Right lobe of liver (tissue), 6 donors: Measurements from ENCODE around the gene SLAIN1. TPM values are rescaled to one million over a fixed set of nuclear protein-coding genes. Genes with fewer than 3 reads are reported as not detected.

Source experiments
- ATAC-seq, 4 donors: fragments of 200-7000 bp; cut with Tn5 transposase; one replicate each; pipeline ENCODE4 v1.9.1; 2020; ENCODE audit warnings: mild to moderate bottlenecking in 4 of 4, moderate library complexity in 4 of 4
- DNase-seq, 3 donors: peaks; one replicate each; pipeline ENCODE4 v3.0.0-alpha.2; 2020
- H3K27ac ChIP-seq, 3 donors: fragments of 200-600 bp; one replicate each; pipeline ENCODE4 v1.8.0; 2022
- H3K27me3 ChIP-seq, 2 donors: fragments of 200-600 bp; one replicate each; pipeline ENCODE4 v1.8.0; 2022
- H3K36me3 ChIP-seq, 4 donors: fragments of 200-600 bp; sonication (generic) in 1 of 4; one replicate each; pipeline versions ENCODE4 v1.5.1 to v1.8.0; 2017 to 2022; ENCODE audit warnings: control low read depth in 1 of 4
- H3K4me1 ChIP-seq, 4 donors: fragments of 200-600 bp; sonication (generic) in 1 of 4; one replicate each; pipeline versions ENCODE4 v1.5.1 to v1.8.0; 2017 to 2022; ENCODE audit warnings: control low read depth in 1 of 4
- H3K4me3 ChIP-seq, 3 donors: fragments of 200-600 bp; one replicate each; pipeline ENCODE4 v1.8.0; 2022
- H3K9me3 ChIP-seq, 4 donors: fragments of 200-600 bp; sonication (generic) in 1 of 4; one replicate each; pipeline versions ENCODE4 v1.5.1 to v1.8.0; 2017 to 2022; ENCODE audit warnings: control low read depth in 1 of 4
- POLR2A ChIP-seq: fragments of 450-650 bp; IDR thresholded peaks from one replicate; pipeline ENCODE4 v1.6.1; 2017; ENCODE audit warnings: antibody characterized with exemption, mild to moderate bottlenecking
- WGBS: methylation state at CpG from one replicate; pipeline ENCODE4 v1.1.6; 2018; ENCODE audit warnings: low coverage, low lambda C conversion rate; ENCODE audit not compliant: insufficient coverage; ENCODE audit errors: missing lambda C conversion rate; 5-methylcytosine and 5-hydroxymethylcytosine counted together
- intact Hi-C, 2 donors: fragments of 100-400 bp; cut with DNase I; formaldehyde crosslinking; loops; one replicate each; pipeline versions ENCODE4 v1.11.2 to v1.14.1; 2022
- total RNA-seq, 6 experiments: library from RNA; depleted of rRNA in 2 of 6; stranded (reverse); fragments of >200 nt in 2 of 6; fragmentation: NEBNext Ultra II Directional in 3 of 6; extraction: Animal tissue kit (Norgen Biotek cat#: 25700) in 3 of 6; gene quantifications; one replicate each; pipeline versions ENCODE4 v1.1.0 to v1.2.4, GENCODE V29; 2016 to 2023
- TF ChIP-seq, protein P1 (sequence below), 4 donors: fragments of 200-600 bp in 3 of 4; fragments of 450-650 bp in 1 of 4; IDR thresholded peaks; one replicate each; pipeline versions ENCODE4 v1.5.1 to v1.8.0; 2016 to 2022; ENCODE audit warnings: antibody characterized with exemption in 4 of 4, mild to moderate bottlenecking in 2 of 4
- donor health status: DM: no; HTN: yes; CAD: no.
- donor health status: DM: no; HTN: no; CAD: no.
- donor health status: DM: no; HTN: no; CAD: no.
- donor health status: DM: no; HTN: yes; CAD: no.
- donor health status: DM: no; HTN: yes; CAD: no.

SLAIN1 gene
- total RNA-seq, 6 experiments from 2014 or later = 3.8 to 11.1 (median 5.8) TPM

DNA sequence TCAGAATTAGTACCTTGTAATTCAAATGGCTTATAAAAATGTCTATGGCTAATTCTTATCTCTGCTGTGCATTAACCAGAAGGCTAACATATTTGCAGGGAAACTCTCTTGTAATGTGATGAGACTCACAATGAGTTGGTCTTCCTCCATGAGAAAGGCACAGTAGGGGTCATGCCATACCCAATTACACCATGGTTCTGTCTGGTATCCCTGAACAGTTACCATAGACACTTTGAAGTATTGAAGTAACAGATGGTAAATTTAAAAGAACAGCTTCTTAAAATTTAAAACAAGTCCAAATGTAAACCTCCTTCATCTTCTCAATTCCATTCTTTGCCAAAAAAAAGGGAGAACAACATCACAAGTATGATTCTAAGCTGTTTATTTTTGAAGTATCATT, 22.6 kb upstream of the SLAIN1 start:
- intact Hi-C loops = no loop called here
- H3K27ac ChIP-seq = no peak overlapping the region
- H3K4me3 ChIP-seq = no peak overlapping the region
- TF ChIP-seq, protein P1, sequence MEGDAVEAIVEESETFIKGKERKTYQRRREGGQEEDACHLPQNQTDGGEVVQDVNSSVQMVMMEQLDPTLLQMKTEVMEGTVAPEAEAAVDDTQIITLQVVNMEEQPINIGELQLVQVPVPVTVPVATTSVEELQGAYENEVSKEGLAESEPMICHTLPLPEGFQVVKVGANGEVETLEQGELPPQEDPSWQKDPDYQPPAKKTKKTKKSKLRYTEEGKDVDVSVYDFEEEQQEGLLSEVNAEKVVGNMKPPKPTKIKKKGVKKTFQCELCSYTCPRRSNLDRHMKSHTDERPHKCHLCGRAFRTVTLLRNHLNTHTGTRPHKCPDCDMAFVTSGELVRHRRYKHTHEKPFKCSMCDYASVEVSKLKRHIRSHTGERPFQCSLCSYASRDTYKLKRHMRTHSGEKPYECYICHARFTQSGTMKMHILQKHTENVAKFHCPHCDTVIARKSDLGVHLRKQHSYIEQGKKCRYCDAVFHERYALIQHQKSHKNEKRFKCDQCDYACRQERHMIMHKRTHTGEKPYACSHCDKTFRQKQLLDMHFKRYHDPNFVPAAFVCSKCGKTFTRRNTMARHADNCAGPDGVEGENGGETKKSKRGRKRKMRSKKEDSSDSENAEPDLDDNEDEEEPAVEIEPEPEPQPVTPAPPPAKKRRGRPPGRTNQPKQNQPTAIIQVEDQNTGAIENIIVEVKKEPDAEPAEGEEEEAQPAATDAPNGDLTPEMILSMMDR (IDR thresholded peaks at IDR 0.05) = no peak
- no peak for TF ChIP-seq POLR2A
- no peaks in the 10 kb centered on the region for H3K9me3 ChIP-seq
- no peaks in the 10 kb centered on the region for H3K27me3 ChIP-seq
- ATAC-seq (no peak), DNase-seq (no peak)
- H3K36me3 ChIP-seq = no peaks in the 10 kb centered on the region
- H3K4me1 ChIP-seq = no peaks in the 10 kb centered on the region

DNA sequence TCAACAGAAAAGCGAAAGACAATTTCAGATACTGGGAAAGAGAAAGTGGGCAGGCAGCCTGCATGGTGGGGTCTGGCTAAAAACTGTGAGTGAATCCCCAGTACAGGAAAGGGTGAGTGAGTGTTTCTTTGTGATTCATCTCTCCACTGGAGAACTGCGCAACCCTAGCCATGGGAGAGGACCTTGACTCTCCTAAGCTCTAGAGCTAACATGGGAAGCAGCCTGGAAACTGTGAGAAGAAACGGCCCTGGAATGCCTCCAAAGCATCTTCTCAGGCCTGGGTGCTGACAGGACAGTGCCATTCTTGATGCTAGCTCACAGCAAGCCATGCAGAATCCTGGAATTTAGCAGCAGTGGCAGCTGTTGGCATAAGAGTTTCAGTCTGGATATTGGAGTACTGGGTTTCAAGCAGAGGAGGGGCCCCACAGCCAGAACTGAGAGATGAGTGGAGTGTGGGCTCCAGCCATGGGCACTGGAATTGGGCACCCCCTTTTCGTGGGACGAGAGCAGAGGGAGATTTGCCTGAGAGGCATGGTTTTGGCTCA, 18.7 kb upstream of the SLAIN1 start:
- intact Hi-C loops = no loop called here
- WGBS = 35% methylated on average over 3 of the region's 5 CpGs
- ATAC-seq = no peak
- no peaks in the 10 kb centered on the region for H3K27me3 ChIP-seq
- no peaks in the 10 kb centered on the region for H3K4me1 ChIP-seq
- DNase-seq = no peak
- no peaks in the 10 kb centered on the region for H3K9me3 ChIP-seq
- no peak overlapping the region for H3K27ac ChIP-seq
- no peak overlapping the region for H3K4me3 ChIP-seq
- H3K36me3 ChIP-seq = no peaks in the 10 kb centered on the region
- no peak for TF ChIP-seq POLR2A
- TF ChIP-seq, protein P1 (IDR thresholded peaks at IDR 0.05) = no peak

DNA sequence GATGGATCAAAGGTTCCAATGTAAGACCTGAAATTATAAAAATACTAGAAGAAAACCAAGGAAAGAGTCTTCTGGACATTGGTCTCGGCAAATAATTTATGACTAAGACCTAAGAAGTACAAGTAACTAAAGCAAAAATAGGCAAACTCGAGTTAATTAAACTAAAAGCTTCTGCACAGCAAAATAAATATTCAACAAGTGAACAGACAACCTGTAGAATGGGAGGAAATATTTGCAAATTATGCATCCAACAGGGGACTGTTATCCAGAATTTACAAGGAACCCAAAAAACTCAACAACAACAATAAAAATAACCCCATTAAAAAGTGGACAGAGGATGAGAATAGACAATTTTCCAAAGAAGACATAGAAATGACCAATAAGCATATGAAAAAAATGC, 9.7 kb upstream of the SLAIN1 start:
- no peak for TF ChIP-seq POLR2A
- TF ChIP-seq, protein P1 (IDR thresholded peaks at IDR 0.05) = no peak
- Histone ChIP-seq H3K9me3 (no peaks in the 10 kb centered on the region), H3K27me3 (no peaks in the 10 kb centered on the region), H3K27ac (no peak overlapping the region), H3K36me3 (no peaks in the 10 kb centered on the region), H3K4me3 (no peak overlapping the region), H3K4me1 (peaks cover 0 to 7% (median 3%) of the 10 kb centered on the region in 4 donors)
- DNase-seq = no peak
- no peak for ATAC-seq
- WGBS = 65% methylated on average over 2 of the region's 2 CpGs
- intact Hi-C loops = no loop called here

DNA sequence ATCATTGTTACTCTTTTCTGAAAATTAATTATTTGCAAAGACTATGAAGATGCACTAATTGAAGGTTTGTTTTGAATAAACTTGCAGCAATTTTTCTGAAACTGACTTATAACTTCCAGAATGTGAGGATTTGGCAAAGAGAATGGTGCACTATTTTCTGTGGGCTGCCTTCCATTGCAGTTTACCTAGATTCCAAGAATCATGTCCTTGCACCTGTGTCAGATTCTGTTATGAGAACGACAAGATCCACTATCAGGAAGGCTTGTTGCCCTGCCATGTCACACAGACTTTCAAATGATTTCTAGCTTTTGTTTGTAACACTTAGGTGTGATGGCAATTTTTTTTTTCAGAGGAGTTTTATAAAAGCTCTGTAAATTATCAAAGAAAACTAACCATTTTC, 5.6 kb upstream of the SLAIN1 start:
- H3K4me1 ChIP-seq = peaks cover 0 to 21% (median 8%) of the 10 kb centered on the region in 4 donors
- no peaks in the 10 kb centered on the region for H3K36me3 ChIP-seq
- no peak overlapping the region for H3K4me3 ChIP-seq
- no peaks in the 10 kb centered on the region for H3K9me3 ChIP-seq
- intact Hi-C loops = no loop called here
- TF ChIP-seq POLR2A = no peak
- TF ChIP-seq, protein P1 (IDR thresholded peaks at IDR 0.05) = no peak
- H3K27me3 ChIP-seq = no peaks in the 10 kb centered on the region
- ATAC-seq (no peak), DNase-seq (no peak)
- no peak overlapping the region for H3K27ac ChIP-seq
- WGBS = 9% methylated on average over 1 of the region's 1 CpG
